Activated CD4-positive, alpha-beta T cell treated with anti-CD3 and anti-CD28 coated beads for 24 hours (primary cell): ENCODE data around the gene APC2.
"Not testable (repeated sequence)": the region's sequence is repeated elsewhere in the genome, so short reads cannot be mapped to it uniquely, and the experiment has no call there.

ENCODE experiments used
- DNase-seq, 2 donors: peaks; one replicate each; pipeline ENCODE4 v3.0.0-alpha.2; 2020; ENCODE audit warnings: low read depth in 2 of 2

The APC2 gene

DNA sequence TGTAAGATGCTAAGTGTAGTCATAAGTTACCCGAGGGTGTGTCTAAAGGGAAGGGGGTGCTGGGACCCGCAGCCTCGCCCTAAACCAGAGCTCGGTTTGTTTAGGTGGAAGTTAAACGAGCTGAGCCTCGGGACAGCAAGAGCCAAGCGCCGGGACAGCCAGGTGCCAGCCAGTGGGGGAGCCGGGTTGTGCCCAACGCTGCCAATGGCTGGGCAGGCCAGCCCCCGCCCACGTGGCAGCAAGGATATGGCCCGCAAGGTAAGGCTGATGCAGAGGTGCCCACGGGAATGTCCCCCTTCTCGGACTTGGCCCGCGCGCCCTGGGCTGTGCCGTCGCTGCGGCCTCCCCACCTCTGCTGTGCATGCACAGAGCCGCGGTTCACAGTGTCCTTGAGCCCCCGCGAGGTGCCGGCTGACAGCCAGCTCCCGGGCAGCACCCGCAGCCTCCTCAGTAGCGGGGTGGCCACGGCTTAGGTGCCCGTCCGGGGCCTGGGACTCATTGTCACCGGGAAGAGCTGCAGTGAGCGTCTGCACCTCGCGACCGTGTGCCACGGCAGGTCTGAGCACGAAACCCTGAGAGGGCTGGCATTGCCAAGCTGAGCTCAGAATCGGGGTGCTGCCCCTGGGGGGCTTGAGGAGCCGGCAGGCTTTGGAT is 21.1 kb upstream of the APC2 start:
- DNase-seq: no peak

DNA sequence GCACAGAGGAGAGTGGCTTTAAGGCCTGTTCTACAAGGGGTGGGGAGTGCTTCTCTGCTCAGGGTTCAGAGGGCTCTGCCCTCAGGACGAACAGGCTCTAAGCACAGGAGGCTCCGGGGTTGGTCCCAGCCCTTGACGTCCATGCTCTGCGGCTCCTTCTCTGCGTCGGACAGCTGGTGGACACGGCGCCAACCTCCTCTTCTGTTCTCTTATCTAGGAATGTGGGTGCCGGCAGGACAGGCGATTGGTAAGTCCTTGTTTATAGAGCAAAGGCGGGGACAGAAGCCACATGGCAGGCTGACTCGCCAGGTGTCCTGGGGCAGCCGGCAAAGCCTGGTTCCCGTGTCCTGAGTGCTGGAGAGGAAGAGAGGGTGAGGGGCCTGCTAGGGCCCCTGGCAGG is 20.2 kb upstream of the APC2 start:
- DNase-seq: no peak

DNA sequence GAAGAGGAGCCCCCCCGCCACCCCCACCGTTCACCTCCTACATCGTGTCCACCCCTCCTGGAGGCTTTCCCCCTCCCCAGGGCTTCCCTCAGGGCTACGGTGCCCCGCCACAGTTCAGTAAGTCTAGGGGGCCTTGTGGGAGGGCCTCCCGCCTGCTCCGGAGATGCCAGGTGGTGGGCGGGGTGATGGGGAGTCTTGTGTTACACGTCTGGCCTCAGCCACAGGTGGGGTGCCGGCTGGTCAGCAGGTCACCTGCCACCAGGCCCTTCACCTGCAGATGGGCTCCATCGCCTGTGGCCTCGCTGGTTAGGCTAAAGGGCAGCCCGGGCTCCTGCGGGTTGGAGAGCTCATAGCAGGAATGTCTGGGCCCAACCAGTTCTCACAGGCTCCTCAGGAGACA is 19.7 kb upstream of the APC2 start:
- no peak for DNase-seq

DNA sequence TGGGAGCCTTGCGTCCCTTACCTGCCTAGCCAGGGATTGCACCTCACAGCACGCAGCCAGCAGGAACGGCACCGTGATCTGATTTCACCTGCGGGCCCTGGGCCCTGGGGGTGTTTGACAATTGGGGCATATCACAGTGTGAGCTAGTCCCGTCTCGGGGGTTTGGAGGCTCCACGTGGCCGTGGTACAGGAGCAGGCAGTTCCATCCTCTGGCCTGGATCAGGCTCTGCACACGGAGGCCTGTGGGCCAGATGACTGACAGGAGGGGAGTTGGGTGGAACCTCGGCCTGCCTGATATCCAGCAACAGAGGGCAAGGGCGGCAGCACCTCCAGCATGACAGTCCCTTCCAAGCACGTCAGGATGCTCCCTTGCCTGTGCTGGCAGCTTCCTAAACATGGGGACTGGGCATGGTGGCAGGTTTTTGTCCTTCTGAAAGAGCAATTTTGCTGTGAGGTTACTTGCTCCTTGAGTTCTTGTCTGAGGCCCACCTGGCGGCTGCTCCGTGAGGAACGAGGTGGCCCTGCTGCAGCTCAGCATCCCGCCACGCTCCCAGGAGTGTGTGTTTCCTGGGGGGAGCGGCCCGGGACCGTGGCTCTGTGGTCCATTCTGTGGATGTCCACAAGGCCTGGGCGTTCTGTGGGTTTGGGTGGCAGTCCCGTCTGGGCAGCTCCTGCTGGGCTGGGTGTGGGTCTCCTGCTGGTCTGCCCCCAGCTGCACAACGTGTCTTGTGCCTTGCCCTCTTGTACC is 18.0 kb upstream of the APC2 start:
- no peak for DNase-seq

DNA sequence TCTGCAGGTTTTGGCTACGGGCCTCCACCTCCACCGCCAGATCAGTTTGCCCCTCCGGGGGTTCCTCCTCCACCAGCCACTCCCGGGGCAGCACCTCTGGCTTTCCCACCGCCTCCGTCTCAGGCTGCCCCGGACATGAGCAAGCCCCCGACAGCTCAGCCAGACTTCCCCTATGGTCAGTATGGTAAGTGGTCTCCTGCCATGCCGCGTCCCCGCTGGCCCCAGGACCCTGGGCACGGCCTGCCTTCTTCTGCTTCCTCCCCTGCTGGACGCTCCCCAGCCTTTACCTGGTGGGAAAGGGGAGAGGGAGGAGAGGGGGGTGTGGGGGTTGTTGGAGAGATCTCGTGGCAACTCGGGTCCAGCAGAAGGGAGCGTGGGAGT is 17.4 kb upstream of the APC2 start:
- DNase-seq: no peak

DNA sequence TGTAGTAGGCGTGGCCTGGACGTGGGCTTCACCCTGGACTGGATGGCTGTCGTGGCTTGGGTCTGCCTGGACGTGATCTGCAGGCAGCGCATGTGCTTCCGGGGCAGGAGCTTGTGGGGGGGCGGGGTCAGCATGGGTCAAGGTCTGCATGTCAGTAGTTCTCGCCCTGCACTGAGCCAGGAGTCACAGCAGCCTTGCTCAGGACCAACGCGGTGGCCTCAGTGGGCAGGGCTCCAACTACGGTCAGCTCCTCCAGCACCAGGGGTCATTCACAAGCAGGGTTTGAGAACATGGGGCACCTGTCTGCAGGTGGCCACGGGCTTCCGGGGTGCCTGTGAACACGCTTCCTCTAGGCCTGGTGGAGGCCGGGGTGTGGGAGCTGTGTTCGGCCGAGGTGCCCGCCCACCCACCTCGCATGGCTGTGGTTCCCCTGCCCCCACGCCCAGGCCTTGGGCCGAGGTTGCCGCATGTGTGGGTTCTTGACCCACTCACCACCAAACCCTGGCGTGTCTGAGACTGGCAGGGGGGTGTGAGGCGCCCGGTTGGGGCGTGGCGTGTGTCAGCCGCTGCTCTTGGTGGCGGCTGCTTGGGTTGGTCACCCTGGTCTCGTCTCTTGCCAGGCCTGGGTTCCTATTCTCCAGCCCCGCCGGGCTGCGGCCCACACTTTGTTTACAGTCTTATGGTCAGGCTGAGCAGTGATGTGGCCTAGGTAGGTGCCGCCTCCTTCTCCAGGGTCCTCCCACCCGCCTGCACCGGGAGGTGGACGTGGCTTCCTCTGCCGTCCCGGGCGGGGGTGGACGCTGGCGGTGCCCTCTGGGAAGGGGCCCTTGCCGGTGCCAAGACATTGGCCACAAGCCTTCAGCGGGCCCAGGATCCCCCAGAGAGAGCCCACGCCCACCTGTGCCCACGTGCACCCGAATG is 16.5 kb upstream of the APC2 start:
- DNase-seq: no peak

DNA sequence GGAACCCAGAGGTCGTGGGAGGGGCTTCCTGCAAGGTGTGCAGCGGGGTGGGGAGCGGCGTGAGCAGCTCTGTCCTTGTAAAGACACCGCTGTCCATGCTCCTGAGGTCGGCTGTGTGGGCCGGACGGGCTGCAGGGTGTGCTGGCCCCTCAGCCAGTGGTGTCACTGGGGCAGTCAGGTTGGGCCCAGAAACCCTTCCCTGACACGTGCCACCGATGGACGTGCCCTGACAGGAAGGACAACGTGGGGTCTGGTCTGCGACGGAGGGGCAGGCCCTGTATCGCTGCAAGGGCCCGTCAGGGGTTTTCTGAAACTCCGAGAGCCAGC is 15.9 kb upstream of the APC2 start:
- no peak for DNase-seq

DNA sequence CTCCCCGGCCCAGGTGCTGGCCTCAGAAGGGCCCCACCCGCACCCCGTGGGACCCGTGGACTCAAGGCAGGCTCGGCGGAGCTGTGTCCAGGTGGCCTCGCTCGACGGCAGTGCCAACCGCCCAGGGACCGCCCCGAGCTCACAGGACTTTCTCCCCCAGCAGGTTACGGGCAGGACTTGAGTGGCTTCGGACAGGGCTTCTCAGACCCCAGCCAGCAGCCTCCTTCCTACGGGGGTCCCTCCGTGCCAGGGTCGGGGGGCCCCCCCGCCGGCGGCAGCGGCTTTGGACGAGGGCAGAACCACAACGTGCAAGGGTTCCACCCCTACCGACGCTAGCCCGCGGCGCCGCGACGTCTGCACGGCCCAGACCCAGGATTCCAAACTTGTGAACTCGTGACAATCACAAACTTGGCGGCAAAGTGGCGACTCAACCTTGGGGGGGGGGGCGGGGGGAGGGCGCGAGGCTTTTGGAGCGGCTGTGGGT is 15.3 kb upstream of the APC2 start:
- DNase-seq: no peak

DNA sequence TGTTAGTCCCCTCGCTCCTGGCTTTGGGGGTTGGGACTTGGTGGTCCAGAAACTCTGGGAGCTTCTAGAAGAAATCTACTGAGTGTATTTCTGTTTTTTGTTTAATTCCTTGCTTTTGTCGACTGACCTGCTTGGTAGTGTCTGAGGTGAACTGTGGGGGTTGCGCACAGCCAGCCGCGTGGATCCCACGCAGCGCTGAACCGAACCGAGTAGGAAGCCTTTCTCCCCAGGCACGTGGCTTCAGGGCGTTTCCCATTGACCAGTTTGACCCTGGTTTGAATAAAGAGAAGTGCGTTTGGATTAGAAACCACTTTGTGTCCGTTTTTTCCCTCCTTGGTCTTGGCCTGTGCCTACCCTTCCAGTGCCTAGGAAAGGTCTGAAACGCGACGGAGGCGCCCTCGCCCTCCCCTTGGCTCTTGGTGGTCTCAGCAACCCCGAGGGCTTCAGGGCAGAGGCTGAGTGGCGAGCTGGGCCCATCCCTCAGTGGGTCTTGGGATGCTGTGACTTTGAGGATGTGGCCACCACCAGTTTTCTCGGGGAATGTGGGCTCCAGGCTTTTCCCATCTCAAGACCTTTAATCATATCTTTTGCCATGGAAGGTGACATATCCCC is 14.4 kb upstream of the APC2 start:
- DNase-seq: no peak

DNA sequence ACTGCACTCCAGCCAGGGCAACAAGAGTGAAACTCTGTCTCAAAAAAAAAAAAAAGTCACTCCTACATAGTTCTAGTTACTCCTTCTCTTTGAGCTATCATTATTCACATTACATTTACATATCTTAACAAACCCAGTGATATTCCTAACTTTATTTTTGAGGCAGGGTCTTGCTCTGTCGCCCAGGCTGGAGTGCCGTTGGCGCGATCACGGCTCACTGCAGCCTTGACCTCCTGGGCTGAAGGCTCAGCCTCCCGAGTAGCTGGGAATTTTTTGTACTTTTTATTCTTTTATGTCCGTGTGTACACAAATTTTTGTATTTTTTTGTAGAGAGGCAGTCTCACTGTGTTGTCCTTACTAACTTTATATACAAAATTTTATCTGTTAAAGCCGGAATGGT is 12.3 kb upstream of the APC2 start:
- DNase-seq: no peak

DNA sequence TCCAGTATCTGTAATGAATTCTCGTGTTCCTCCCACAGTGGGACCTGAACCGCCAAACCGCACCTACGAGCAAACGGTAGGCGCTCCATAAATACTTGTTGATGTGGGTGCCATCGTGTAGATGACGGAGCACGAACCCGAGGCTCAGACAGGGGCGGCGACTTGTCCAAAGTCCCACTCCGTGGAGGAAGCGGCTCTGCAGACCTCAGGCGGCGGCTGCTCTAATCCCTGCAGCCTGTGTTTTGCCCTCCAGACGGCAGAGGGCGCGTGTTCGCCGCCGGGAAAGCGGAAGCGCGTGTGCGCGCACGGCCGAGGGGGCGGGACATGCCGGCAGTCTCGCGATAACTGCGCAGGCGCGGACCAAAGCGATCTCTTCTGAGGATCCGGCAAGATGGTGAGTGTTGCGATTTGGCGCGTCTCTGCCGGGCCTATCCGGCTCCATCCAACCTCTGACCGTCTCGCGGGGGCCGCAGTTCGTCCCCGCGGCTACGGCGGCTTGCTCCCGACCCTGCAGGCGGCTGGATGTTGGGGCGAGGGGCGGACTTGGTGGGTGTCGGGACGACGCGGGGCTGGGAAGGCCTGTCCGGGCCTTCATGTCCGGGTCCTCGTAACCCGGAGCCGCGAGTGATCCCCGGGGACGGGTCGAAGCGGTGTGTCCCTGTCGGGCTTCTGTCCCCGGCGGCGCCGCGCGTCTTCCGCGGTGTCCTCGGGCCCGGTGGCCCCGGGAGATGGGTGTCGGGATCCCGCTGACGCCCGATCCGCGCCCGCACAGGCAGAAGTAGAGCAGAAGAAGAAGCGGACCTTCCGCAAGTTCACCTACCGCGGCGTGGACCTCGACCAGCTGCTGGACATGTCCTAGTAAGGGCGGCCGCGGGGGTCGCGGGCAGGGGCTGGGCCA is 11.6 kb upstream of the APC2 start, which contains the start of gene RPS15:
RPS15 (plus strand) TSS at position 362 of the 898 bp plus-strand sequence; CDS start at position 392, 30 bp downstream.
- peak; percentile 92 to 93 for DNase-seq

DNA sequence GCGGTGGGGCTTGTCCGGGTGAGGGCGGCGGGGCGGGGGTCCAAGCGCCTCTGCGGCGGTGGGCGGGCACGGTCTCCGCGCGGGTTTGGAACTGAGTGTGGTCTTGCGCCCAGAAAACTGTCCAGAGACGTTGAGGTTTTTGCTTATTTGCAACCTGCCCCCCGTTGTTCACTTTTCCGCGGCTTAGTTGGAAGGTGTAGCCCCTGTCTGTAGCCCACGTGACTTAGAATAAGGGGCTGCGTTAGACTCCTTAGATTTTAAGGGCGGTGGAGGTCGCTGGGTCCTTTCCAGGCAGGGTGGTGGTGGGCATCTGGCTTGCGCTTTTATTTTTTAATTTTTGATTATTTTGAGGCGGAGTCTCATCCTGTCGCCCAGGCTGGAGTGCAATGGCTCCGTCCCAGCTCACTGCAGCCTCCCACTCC is 11.0 kb upstream of the APC2 start:
- no peak for DNase-seq

DNA sequence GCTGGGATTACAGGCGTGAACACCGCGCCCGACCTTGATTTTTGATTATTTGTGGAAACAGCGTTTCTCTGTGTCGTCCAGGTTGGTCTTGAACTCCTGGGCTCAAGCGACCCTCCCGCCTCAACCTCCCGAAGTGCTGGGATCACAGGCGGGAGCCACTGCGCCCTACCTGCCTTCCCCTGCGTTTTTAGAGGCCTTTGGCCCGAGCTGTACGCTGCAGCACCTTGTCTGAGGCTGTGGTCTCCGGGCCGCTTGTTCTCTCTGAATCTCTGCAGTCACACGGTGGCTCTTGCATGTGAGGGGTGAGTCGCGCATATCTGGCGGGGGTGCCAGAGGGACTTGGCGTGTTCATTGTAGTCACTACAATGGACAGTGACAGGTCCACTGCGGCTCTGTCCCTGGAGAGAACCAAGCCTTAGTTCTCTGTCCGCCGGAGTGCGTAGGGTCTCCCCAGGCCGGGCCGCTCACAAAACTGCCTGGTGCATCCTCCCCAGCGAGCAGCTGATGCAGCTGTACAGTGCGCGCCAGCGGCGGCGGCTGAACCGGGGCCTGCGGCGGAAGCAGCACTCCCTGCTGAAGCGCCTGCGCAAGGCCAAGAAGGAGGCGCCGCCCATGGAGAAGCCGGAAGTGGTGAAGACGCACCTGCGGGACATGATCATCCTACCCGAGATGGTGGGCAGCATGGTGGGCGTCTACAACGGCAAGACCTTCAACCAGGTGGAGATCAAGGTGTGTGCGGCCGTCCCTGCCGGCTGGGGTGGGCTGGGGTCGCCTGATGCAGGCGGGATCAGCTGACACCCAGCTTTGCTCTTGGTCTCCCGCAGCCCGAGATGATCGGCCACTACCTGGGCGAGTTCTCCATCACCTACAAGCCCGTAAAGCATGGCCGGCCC is 10.2 kb upstream of the APC2 start:
- DNase-seq: not testable (repeated sequence)

DNA sequence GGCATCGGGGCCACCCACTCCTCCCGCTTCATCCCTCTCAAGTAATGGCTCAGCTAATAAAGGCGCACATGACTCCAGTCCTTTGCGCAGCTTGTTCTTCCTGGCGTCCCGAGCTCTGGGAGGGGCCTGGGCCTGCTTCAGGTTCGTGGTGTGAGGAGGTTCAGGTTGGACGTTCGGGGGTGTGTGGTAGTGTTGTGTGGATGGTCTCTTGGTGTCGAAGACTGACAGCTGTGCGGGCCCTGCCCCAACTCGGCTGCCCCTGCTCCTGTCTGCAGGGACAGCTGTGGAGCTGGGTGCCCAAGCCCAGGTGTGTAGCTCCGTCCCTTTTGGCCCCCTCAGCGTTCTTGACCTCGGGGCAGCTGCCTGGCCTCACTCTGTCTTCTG is 9.5 kb upstream of the APC2 start:
- DNase-seq: no peak

DNA sequence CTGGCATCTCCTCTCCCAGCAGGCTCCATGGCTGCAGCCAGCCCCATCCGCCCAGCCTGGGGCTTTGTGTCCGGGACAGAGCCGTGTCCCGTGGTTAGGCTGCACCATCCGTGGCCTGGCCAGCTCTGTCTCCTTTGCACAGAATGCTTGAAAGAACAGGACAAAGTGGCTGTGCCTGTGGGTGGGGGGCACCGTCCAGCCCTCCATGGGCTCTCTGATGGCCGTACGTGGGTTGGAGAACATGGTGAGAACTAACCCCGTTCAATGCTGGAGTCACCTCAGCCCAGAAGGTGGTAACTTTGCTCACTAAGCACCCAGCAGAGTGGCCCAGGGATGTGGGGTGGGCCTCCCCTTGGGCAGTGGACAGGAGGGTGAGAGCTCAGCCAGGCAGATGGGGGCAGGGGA is 8.9 kb upstream of the APC2 start:
- no peak for DNase-seq

DNA sequence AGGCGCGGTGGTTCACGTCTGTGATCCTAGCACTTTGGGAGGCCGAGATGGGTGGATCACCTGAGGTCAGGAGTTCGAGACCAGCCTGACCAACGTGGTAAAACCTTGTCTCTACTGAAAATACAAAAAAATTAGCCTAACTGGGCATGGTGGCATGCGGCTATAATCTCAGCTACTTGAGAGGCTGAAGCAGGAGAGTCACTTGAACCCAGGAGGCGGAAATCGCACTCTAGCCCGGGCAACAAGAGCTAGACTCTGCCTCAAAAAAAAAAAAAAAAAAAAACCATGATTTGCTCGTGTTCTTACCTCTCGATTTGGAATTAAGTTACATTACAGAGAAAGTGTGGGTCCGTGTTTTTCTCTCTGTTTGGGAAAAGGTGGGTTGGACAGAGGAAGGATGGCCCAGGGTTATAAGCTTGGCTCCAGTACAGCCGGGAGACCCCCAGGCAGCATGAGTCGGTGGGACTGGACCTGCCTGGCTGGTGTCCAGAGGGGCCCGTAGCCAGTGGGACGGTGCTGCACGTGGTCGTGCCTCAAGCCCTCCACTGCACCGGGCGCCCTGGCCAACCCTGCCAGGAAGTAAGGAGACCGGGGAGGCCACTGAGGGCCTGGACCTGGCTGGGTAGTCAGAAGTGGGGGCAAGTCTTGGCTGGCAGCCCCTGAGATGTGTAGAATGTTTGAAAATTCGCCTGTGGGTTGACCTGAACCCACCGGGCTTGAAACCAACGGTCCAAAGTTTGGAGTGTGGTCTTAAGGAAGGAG is 8.1 kb upstream of the APC2 start:
- no peak for DNase-seq

DNA sequence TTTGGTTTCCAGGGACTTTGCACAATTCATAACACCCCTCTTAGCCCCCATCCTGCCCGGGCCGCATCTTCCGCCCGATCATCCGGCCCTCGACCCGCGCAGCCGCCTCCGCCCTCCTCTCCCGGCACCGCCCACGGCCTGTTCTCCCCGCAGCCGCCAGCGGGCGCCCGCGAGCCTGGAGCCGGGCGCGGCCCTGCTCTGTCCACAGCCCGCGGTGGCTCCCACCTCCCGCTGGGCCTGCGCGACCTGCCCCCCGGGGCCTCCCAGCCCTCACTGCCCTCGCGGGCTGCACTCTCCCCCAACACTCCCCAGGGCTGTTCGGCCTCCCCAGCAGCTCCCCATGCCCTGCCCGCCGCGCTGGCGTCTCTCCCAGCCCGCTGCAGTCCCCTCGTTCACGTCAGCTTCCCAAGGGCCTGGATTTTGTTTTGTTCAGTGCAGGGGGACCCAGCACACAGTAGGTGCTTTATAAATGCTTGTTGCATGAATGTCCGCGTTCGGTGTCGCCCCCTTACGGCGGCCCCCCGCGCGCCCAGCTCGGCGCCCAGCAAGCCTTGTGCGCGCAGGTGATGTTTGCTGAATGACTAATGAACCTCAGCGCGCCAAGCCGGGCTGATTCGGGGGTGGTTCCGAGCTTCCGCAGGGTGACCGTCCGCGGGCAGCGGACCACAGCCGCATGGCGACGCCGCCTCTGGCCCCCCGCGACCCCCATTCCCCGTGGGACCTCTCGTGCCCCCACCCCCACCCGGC is 4.6 kb upstream of the APC2 start:
- peak; percentile 64 to 69 for DNase-seq

DNA sequence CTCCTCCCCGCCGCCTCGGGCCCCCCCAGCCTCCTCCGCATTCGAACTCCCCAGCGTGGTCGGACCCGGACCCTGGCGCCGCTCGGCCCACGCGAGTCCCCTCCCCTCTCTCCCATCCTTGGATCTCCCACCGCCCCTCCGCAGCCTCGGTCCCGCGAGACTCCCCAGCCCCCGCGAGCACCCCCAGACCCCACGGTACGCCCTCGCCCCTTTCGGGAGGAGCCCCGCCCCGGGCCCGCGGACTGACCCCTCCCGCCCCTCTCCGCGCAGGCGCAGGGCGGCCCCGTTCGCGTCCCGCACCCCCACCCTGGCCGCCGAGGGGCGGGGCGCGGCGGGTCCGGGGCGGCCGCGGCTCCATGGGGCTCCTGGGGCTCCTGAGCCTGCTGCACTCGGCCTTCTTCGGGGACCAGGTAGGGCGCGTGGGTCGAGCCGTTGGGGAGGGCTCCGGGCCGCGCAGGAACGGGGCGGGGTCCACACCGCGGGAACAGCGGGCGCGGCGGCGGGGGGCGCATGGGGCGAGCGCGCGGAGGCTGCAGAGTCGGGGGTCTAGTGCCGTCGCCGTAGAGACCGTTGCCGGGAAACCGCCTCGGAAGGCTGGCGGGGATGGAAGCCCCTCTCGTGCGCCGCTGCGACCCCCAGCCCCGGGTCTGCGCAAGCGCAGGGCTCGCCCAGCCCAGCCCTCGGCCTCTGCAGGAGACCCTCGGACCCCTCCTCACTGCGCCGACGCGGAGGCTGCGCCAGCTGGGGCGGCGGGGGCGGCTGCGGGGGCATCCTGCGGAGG is 3.8 kb upstream of the APC2 start:
- no peak for DNase-seq
